HK-2 (cell line): Measurements from ENCODE around the gene ERICH2.
A peak's percentile ranks its signal among the peaks of the same experiment; 100 is the strongest.

Experiments
- DNase-seq: peaks from one replicate; pipeline ENCODE4 v3.0.0-alpha.2; 2018; ENCODE audit not compliant: unreplicated experiment

ERICH2 gene

DNA sequence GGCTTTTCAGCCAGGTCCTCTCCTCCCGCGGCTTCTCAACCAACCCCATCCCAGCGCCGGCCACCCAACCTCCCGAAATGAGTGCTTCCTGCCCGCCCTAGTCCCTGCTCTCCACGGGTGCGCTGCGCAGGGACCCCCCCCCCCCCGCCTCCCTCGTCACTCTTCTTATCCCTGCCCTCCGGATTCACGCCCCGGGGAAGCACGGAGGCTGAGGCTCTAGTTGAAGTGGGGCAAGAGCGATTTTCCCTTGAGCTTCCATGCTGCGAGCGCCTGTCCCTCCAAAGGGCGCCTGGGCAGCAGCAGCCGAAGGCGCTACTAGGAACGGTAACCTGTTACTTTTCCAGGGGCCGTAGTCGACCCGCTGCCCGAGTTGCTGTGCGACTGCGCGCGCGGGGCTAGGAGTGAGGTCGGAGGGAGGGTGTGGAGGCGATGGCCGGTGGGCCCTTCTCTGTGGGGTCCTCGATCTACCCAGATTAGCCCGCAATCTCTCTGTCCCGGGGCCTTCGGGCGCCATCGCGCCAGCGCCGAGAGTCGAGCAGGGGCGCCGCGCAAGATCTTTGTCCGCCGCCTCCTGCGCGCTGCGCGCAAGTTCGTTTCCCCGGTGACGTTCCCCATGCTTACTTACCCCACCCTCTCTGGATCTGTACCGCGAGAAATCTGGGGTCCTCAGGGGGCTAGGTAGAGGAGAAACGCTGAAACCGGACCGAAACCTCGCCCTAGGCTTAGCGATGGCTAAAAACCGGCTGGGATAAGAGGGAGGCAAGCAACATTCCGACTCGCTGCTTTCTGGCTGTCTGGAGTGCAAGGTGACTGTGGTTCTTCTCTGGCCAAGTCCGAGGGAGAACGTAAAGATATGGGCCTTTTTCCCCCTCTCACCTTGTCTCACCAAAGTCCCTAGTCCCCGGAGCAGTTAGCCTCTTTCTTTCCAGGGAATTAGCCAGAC is 47.2 kb downstream of the ERICH2 start:
- DNase-seq: peak; percentile 29

GRCh38 chr2:170818036-170818751 is 48.0 kb downstream of the ERICH2 start:
- no peak for DNase-seq

DNA sequence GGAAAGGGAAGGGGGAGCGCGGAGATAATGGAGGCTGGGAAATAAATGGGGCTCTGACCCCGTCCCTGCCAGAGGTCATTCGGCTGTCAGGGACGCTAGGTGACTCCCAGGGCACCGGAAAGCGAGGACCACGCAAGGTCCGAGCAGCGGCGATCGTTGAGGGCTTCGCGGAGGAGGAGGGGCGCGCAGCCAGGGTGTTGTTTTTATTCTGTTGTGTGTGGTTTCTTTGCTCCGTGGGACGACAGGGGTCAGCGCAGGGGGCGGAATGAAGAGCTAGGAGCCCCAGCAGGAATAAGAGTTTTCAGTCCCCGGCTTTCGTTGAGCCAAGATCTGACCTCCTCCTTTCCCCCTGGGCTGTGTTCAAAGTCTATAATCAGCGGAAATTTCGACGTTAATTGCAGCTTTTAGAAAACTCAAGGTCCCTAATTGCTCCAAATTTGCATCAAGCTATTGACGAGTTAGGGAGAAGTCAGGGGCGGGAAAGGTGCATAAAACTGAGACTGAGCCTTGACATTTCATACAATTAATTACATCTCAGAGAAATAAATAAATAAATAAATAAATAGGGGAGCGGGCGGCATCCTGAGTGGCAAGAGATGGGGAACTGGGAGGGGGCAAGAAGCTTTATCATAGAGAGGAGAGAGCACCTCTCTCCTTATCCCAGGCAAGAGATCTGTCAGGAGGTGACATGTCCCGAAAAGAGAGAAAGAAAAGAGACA is 48.7 kb downstream of the ERICH2 start:
- DNase-seq: no peak

DNA sequence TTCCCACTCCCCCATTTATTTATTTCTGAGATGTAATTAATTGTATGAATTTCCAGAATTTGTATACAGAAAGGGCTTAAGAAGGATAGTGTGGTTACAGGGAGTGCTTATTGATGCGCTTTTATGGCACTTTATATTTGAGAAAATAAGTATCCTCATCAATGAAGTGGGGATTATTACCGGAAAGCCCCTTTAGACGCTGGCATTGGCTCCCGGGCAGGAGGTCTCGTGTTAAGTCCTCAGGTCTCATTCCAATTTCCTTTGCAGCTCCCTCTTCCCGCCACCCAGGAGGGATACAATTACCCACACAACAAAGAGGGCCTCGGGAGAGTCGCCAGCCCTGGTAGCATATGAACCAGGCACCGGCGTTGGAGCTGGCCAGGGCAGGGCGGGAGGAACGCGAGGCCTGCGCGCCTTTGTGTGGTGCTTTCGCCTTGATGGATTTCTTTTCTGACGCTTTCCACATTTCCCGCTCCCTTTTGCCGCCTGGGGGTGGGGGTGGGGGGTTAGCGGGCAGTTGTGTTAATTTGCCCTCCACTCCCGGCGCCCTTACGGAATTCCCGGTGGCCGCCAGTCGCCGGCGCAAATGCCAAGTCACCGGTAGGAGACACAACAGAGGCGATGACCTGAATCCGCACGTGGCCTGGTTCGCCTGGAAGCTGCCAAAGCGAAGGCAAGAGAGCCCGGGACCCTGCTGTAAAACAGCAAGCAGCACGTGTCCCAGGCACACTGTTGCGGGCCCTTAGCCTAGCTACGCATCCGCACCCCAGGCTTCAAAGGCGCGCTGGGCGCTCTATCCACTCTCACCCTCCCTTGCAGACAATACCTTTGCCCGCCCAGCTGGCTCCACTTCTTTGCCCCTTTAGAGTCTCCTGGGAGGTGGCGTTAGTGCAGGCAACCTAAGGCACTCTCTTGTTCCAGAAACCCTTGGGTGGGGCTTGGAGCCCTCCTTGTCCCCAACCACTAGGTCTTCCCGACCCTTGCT is 49.8 kb downstream of the ERICH2 start:
- DNase-seq: no peak

- no peak for DNase-seq
These were observed 50.8 kb downstream of the ERICH2 start for GRCh38 chr2:170820757-170821530.

- DNase-seq: no peak
These were observed 51.5 kb downstream of the ERICH2 start for GRCh38 chr2:170821531-170822289.

GRCh38 chr2:170822290-170823087 is 52.3 kb downstream of the ERICH2 start:
- DNase-seq: no peak

- no peak for DNase-seq
These were observed 53.1 kb downstream of the ERICH2 start for GRCh38 chr2:170823088-170823897.

DNA sequence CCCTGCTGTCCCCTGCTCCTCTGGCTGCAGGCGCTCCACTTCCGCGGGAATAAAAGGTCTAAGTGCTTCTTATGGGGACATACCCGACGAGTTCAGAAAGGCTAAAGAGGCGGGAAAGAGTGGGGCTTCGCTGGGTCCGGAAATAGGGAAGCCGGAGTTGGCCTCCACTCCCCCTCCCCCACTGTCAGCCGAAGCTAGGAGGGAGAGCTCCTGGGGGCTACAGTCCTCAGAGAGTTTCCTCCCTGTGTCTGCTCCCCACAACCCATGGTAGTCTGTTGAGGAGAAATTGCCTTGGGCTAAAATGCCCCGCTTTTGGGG is 53.7 kb downstream of the ERICH2 start:
- no peak for DNase-seq

DNA sequence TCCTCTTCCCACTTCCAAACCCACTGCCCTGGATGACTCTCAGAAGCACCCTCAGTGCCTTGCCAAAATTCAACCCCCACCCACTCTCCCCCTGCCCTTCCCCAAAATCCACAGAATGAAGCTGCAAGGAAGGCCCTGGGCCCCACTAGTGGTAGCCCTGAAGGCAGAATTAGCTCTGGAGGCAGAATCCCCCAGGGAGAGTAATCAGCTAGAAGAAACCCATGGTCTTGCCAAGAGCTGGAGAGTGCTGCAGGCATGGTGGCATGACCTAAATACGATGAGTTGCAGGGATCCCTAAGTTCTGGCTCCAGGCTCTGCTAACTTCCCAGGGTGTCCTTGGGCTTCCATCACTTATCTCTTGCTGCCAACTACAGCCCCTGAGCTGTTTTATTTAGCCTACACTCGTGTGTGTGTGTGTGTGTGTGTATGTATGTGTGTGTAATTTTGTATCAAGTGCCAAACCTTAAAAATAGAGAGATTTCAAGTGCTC is 54.4 kb downstream of the ERICH2 start:
- no peak for DNase-seq

DNA sequence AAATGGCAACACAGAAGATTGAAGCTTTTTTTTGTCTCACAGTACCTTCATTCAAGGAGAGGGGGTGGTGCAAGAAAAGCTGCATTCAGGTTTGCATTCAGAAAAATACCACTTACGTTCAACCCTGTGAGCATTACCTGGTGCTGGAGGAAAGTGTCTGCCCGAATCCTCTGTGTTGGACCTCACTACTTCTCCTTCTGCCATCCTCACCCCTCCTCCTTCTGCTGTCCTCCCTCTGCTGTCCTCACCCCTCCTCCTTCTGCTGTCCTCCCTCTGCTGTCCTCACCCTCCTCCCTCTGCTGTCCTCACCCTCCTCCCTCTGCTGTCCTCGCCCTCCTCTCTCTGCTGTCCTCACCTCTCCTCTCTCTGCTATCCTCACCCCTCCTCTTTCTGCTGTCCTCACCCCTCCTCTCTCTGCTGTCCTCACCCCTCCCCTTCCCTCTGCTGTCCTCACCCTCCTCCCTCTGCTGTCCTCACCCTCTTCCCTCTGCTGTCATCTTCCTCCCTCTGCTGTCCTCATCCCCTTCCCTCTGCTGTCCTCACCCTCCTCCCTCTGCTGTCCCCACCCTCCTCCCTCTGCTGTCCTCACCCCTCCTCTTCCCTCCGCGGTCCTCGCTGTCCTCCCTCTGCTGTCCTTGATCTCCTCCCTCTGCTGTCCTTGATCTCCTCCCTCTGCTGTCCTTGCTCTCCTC is 57.8 kb downstream of the ERICH2 start:
- DNase-seq: no peak

- no peak for DNase-seq
These were observed 58.3 kb downstream of the ERICH2 start for GRCh38 chr2:170828533-170828916.

GRCh38 chr2:170829036-170829435 is 58.9 kb downstream of the ERICH2 start:
- DNase-seq: no peak

- no peak for DNase-seq
These were observed 60.0 kb downstream of the ERICH2 start for GRCh38 chr2:170830166-170830565.

DNA sequence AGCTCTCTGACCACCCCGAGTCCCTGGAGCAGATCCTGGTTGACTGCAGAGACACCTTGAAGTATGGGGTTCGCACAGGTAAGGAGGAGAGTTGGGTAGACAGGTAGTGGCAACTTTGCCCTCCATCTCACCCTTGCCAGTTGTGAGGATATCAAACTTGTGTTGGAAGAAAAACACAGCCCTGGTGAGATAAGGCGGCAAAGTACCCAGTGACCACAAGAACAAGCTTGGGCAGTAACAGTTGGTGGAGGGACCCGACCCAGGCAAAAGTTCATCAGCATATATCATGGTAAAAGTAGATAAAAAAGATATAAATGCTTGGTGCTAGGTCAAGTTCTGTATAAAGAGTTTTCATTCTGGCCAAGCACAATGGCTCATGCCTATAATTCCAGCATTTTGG is 60.9 kb downstream of the ERICH2 start:
- no peak for DNase-seq

DNA sequence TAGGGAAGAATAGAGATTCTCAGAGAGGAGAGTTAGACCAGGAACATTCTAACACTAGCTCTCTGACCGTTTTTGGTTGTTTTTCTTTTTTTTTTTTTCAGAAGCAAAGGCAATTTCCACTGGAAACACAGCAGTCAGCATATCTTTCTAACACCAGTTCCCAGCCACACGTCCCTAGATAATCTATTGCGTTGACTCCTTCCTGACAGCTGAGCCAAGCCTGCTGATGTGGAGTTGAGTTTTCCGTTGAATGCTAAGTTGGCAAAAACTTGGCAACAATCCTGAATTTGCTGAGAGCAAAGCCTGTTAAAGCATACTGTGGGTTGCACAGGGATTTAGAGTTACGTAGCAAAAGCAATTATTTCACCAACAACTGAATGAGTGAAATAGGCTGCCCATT is 65.8 kb downstream of the ERICH2 start:
- DNase-seq: no peak

DNA sequence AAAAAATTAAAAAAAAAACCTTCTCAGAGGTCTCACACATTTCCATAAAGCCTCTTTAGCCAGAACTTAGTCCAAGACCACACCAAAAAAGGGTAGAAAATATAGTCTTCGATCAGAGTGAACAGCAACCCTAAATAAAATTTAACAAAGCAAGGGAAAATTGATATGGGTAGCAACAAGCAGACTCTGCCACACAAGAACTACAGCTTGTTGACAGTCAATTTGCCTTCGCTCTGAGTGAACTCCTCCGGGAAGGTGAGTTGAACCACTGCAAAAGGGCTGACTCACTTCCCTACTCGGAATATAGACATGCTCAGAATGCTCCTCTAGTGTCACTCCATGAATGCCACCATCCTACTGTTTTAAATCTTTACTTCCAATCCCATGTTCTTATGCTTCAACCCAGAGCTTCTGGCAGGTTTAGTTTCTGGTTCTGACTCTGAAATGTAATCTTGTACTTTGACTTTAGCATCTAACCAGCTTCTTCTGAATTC is 70.6 kb downstream of the ERICH2 start:
- no peak for DNase-seq
